Measurements from ENCODE around the gene PRG3. TPM values are rescaled to one million over a fixed set of nuclear protein-coding genes. Genes with fewer than 3 reads are reported as not detected.

PRG3 gene
- total RNA-seq, 1 experiment from 2014 or later, result not detected

- Histone ChIP-seq H2BK120ac (ENCODE audit: low read depth, low read length, poor library complexity, severe bottlenecking) (no peak overlapping the region), H2BK20ac (ENCODE audit: low read depth, low read length, poor library complexity, severe bottlenecking) (no peak overlapping the region), H3K18ac (ENCODE audit: insufficient read length, low read depth, low read length) (no peak overlapping the region), H4K8ac (replicated peaks; ENCODE audit: insufficient read length, low read depth, low read length) (no peak overlapping the region), H3K4me2 (ENCODE audit: insufficient read depth, insufficient read length, low read length) (no peak overlapping the region), H3K4ac (ENCODE audit: low read depth, low read length) (no peak overlapping the region), H3K9ac (ENCODE audit: extremely low read depth, insufficient read length, low read length) (no peak overlapping the region), H4K91ac (ENCODE audit: insufficient read length, low read depth, low read length) (no peak overlapping the region), H3K14ac (ENCODE audit: insufficient read depth, low read length) (no peak overlapping the region), H3K56ac (ENCODE audit: insufficient read length, low read depth, low read length) (no peak overlapping the region), H2BK5ac (ENCODE audit: insufficient read length, low read length) (no peak overlapping the region), H3K27ac (ENCODE audit: insufficient read length, low read depth, low read length) (no peak overlapping the region), H4K5ac (ENCODE audit: insufficient read length, low read depth, low read length) (no peak overlapping the region), H3K23ac (ENCODE audit: insufficient read length, low read depth, low read length) (no peak overlapping the region), H2AK5ac (ENCODE audit: insufficient read length, low read length) (no peak overlapping the region), H4K20me1 (ENCODE audit: control insufficient read depth, insufficient read depth, insufficient read length) (no peaks in the 10 kb centered on the region), H2BK12ac (ENCODE audit: insufficient read length, low read depth, low read length) (no peak overlapping the region), H3K4me1 (ENCODE audit: insufficient read depth, low read length) (peaks cover 2% of the 10 kb centered on the region; the same call in 1 of the 2 replicates), H3K79me2 (ENCODE audit: insufficient read depth, low read length) (no peaks in the 10 kb centered on the region), H2BK15ac (ENCODE audit: low read depth, low read length) (no peak overlapping the region), H3K9me3 (ENCODE audit: control insufficient read depth, low read depth, low read length) (no peaks in the 10 kb centered on the region), H3K79me1 (ENCODE audit: insufficient read depth, low read depth, low read length, poor library complexity, severe bottlenecking) (no peaks in the 10 kb centered on the region), H2AFZ (ENCODE audit: low read length) (no peak overlapping the region), H3K27me3 (ENCODE audit: insufficient read depth, low read length) (peaks cover 3% of the 10 kb centered on the region; the same call in 1 of the 2 replicates), H3T11ph (ENCODE audit: low read length) (no peak overlapping the region), H3K23me2 (ENCODE audit: insufficient read length, low read depth, low read length, poor library complexity, severe bottlenecking) (peaks cover 6% of the 10 kb centered on the region)
- Mint-ChIP-seq H3K4me1 (peaks cover 24 to 33% of the 10 kb centered on the region in 2 experiments), H3K36me3 (ENCODE audit: insufficient read depth in 1 of 3, low read depth in 3 of 3) (peaks cover 11 to 23% (median 21%) of the 10 kb centered on the region in 3 experiments), H3K4me3 (peak overlapping the region in 1 of 2 experiments; percentile 31; a peak in 1 of 5 replicates), H3K27me3 (ENCODE audit: low read depth) (peaks cover 42% of the 10 kb centered on the region), H3K9me3 (no peaks in the 10 kb centered on the region), H3K27ac (no peak overlapping the region; a peak in 1 of 7 replicates)
- no peak for TF ChIP-seq CTCF (conservative IDR thresholded peaks at IDR 0.05)
- no CpG with 5 or more reads among the region's 15 CpGs for WGBS (ENCODE audit: extremely low coverage, insufficient read length, low lambda C conversion rate)
- DNase-seq, result no peak
Observed at GRCh38 chr11:57424792-57425564, 44.0 kb upstream of the PRG3 start.

Measured in H9 (cell line).